Tongue (tissue), 2 donors: Measurements from ENCODE around the gene ZMYND19. TPM values are rescaled to one million over a fixed set of nuclear protein-coding genes. Genes with fewer than 3 reads are reported as not detected.
A peak's percentile ranks its signal among the peaks of the same experiment; 100 is the strongest.
"Not testable (repeated sequence)": the region's sequence is repeated elsewhere in the genome, so short reads cannot be mapped to it uniquely, and the experiment has no call there.

Experiments used
- DNase-seq: peaks from one replicate; pipeline ENCODE4 v3.0.0-alpha.2; 2015
- total RNA-seq: library from RNA; depleted of rRNA; stranded (reverse); fragments of >200 nt; gene quantifications from one replicate; pipeline ENCODE4 v1.2.3, GENCODE V29; 2014

ZMYND19 gene
- total RNA-seq, 1 donor from 2014 or later = 10.1 TPM

DNA sequence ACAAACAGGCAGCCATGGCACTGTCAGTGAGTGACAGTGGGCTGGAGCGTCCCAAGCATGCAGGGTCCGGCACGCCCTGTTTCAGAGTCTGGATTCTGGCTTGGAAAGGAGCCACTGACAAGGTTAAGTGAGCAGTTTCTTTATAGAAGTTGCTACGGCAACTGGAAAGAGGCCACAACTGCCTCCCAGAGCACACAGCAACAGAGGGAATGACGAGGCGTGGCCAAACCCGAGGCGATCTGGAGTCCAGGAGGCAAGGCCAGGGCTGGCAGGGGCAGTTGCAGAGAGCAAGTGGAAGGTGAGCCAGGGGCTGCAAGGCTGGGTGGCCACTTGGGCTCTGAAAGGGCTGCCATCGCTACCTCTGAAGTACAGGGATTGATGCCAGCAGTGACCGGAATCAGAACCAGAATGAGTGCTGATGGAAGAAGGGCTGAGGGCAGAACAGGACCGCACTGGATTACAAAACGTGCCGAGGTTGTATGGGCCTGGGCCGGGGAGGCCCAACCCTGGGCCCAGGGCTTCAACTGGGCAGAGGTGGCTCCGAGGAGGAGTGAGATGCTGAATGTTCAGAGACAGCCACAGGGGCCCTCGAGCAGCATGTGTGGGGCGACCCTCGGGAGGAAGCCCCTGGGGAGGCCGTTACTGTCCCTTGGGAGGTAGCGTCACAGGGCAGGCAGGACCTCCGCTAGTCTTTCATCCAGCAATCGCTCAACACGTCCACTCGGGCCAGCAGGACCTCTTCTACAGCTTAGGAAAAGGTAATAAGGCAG, 34.1 kb downstream of the ZMYND19 start:
- DNase-seq = peak; percentile 40

GRCh38 chr9:137555179-137555578, 35.1 kb downstream of the ZMYND19 start:
- no peak for DNase-seq

- DNase-seq = no peak
Measured at GRCh38 chr9:137554349-137554748, 36.0 kb downstream of the ZMYND19 start.

- not testable (repeated sequence) for DNase-seq
Measured at GRCh38 chr9:137553654-137554053, 36.7 kb downstream of the ZMYND19 start.

DNA sequence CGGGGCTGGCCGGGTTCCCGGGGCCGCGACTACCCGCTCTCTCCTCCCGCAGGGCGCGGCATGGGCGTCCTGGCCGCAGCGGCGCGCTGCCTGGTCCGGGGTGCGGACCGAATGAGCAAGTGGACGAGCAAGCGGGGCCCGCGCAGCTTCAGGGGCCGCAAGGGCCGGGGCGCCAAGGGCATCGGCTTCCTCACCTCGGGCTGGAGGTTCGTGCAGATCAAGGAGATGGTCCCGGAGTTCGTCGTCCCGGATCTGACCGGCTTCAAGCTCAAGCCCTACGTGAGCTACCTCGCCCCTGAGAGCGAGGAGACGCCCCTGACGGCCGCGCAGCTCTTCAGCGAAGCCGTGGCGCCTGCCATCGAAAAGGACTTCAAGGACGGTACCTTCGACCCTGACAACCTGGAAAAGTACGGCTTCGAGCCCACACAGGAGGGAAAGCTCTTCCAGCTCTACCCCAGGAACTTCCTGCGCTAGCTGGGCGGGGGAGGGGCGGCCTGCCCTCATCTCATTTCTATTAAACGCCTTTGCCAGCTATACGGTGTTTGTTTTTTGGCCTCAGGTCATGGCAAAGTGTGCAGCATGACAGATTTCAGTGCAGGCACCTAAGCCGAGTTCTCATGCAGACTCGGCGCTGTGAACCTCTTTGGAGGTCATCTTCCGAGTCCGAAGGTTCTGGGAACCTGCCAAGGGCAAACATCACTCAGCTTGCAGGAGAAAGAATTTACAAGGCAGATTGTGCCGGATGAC, 38.1 kb downstream of the ZMYND19 start:
- no peak for DNase-seq

GRCh38 chr9:137551264-137552021, 38.9 kb downstream of the ZMYND19 start, which contains the start of gene MRPL41:
TSS of gene MRPL41 (plus strand) at chr9:137551879. CDS start at chr9:137552082, 203 bp downstream.
- peak; percentile 96 for DNase-seq

DNA sequence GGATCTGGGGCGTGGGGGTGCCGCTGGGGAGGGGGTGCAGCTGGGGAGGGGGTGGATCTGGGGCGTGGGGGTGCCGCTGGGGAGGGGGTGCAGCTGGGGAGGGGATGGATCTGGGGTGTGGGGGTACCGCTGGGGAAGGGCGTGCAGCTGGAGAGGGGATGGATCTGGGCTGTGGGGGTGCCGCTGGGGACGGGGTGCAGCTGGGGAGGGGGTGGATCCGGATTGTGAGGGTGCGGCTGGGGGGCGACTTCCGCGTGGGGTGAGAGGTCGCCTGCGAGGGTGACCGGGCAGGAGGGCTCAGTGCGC, 39.4 kb downstream of the ZMYND19 start:
- DNase-seq = not testable (repeated sequence)

DNA sequence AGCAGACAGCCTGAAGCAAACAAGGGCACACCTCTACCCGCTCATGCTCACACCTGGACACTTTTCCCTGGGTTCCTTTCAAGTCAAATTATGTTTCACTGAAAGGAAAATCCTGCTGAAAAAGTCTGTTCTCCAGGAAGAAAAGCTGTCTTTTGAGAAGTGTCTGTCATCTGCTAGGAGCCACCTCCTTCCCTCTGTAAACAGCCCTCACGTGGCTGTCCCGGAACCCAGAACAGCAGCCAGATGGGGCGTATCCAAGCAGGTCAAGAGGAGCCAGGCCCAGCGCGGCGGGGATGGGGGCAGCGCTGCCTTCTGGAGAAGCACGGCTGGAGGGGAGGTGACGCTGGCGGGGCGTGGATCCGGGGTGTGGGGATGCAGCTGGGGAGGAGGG, 40.1 kb downstream of the ZMYND19 start, which contains the start of gene PNPLA7:
TSS of gene PNPLA7 (minus strand) at position 172 of the 391 bp plus-strand sequence. CDS start 205 bp downstream, outside the sequence.
- DNase-seq = peak; percentile 92

DNA sequence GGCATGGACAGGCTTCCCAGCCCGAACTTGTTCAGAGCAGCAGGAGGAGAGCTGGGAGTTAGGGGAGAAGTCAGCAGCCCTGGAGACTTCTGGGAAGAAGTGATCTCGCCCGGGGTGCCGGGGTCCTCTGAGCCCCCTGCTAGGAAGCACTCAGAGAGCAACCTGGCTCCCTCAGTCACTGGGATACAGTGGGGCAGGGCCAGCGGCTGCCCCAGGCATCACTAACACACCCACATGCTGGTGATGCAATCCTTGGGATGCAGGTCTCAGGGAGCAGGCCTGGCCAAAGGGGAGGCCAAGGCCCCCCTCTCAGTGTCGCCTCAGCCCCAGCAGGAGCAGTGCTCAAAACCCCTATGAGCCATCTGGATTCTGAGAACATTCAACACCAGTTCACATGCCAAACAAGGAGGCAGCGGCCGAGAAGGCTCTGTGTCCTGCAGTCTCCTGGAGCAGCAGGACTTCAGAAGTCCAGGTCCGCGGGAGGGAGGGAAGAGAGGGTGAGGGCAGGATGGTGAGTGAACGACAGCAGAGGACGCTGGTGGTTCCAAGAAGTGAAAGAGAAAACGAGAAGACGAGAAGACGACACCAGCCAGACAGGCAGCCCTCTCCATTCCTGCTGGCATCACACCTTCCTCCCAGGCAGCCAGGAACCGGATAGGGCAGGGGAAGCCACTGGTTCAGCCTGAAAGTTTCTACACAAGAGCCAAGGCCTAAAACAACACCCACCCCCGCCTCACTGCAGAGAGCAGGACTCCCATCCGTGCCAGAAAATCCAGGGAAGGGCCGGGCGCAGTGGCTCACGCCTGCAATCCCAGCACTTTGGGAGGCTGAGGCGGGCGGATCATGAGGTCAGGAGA, 42.4 kb downstream of the ZMYND19 start:
- no peak for DNase-seq

GRCh38 chr9:137545123-137545522, 45.2 kb downstream of the ZMYND19 start:
- DNase-seq = no peak

DNA sequence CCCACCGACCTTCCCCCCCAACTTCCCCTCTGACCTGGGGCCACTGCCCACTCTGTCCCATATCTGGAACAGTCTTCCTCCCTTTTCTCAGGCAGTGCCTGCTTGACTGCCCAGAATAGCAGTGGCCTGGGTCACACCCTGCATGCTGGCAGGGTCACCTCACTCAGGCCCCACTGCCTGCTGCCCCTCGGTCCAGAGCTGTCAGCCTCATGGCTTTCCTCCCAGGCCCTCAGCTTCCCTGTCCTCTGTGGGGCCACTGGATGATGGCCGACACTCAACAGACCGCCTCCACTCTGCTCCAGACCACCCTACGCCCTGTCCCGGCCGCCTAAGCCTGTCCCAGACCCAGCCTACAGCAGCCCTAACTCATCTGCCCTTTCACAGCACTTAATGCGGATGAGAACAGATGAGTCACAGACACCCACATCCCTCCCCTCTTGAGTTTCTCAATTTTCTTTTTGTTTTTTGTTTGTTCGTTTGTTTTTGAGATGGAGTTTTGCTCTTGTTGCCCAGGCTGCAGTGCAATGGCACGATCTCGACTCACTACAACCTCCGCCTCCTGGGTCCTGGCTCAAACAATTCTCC, 46.0 kb downstream of the ZMYND19 start:
- DNase-seq = no peak

- DNase-seq = no peak
Measured at GRCh38 chr9:137543237-137543963, 46.9 kb downstream of the ZMYND19 start.

DNA sequence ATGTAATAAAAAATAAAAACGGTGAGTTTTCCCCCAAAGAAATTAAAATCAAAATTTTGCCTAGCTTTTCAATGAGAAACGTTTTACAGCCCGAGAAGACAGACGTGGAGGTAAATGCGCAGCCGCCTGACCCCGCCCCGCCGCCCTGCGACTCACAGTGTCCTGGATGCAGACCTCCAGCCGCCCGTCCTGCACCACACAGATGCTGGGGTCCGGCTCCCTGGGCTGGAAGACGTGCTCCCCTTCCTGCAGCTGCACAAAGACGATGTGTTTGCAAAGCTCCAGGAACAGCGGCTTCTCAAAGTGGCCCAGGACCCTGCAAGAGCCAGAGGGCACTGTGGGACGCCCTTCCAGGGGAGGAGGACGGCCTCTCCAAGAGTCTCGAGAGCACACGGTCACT, 47.8 kb downstream of the ZMYND19 start:
- no peak for DNase-seq

- DNase-seq = no peak
Measured at GRCh38 chr9:137540536-137540935, 49.8 kb downstream of the ZMYND19 start.

DNA sequence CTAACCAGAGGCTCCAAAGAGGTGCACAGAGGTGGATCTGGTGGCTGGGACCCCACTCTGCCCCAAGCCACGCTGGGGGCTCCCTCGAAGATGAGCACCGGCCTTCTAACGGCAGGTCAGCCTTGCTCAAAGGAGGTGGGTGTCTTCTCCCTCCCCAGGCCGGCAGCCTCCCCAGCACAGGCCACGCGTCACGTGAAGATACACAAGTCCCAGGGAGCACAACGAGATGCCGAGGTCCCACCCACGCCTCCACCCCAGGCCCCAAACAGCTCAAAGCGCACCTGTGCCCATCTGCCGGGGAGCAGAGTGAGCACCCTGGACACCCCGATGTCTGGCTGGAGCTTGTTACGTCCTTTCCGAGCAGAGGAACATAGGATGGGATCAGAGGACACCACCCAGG, 52.3 kb downstream of the ZMYND19 start:
- no peak for DNase-seq

- not testable (repeated sequence) for DNase-seq
Measured at GRCh38 chr9:137536594-137537131, 53.6 kb downstream of the ZMYND19 start.

- DNase-seq = no peak
Measured at GRCh38 chr9:137535120-137535428, 55.2 kb downstream of the ZMYND19 start.

DNA sequence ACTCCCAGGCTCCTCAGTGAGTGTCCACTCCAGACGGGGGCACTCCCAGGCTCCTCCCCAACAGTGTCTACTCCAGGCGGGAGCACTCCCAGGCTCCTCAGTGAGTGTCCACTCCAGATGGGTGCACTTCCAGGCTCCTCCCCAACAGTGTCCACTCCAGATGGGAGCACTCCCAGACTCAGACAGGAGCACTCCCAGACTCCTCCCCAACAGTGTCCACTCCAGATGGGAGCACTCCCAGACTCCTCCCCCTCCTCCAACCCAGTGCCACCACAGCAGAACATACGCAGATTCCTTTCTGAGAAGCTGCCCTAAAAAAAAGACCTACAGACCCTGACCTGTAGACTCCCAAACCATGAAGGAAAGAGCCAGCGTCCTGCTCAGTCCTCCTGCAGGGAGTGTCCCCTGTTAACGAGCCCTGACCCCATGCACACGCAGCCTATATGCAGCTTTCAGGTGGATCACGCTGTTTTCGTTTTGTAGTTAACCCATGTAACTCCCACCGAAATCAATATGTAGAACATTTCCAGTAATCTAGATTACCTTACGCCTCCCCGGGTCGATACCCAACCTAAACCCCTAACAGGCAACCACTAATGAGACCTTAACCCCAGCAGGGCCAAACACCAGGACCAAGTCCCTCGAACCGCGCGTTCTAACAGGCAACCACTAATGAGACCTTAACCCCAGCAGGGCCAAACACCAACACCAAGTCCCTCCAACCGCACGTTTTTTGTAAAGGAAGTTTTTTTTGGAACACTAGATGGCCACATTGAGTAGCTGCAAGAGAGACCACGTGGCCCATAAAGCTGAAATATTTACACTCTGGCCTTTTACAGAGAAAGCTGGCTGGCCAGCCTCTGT, 55.8 kb downstream of the ZMYND19 start:
- peak; percentile 75 for DNase-seq

DNA sequence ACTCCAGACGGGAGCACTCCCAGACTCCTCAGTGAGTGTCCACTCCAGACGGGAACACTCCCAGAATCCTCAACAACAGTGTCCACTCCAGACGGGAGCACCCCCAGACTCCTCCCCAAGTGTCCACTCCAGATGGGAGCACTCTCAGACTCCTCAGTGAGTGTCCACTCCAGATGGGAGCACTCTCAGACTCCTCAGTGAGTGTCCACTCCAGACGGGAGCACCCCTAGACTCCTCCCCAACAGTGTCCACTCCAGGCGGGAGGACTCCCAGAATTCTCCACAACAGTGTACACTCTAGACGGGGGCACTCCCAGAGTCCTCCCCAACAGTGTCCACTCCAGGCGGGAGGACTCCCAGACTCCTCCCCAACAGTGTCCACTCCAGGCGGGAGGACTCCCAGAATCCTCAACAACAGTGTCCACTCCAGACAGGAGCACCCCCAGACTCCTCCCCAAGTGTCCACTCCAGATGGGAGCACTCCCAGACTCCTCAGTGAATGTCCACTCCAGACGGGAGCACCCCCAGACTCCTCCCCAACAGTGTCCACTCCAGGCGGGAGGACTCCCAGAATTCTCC, 57.3 kb downstream of the ZMYND19 start:
- DNase-seq = not testable (repeated sequence)
